Natural killer cell treated with Interleukin-12 subunit alpha and Interleukin-12 subunit beta and Interleukin-15 and Interleukin-18, amount 100 ng/mL, for 72 hours (primary cell): ENCODE data around the gene TCEAL5. TPM values are rescaled to one million over a fixed set of nuclear protein-coding genes. Genes with fewer than 3 reads are reported as not detected.
"Not testable (repeated sequence)": the region's sequence is repeated elsewhere in the genome, so short reads cannot be mapped to it uniquely, and the experiment has no call there.

ENCODE experiments used
- ATAC-seq, 2 donors: fragments of 150-1000 bp; cut with Tn5 transposase in 1 of 2; sonication (Bioruptor Pico), chemical (Tn5 transposase) in 1 of 2; 2 replicates each; pipeline ENCODE4 v1.10.0; 2021
- DNase-seq: peaks from one replicate; pipeline ENCODE4 v3.0.0; 2022; ENCODE audit warnings: low spot score
- H3K27ac Mint-ChIP-seq, 2 donors: 1 replicate in 1 of 2; 2 replicates in 1 of 2; pipeline ENCODE4 v1.8.0; 2022; ENCODE audit warnings: mixed read lengths in 2 of 2, mild to moderate bottlenecking in 1 of 2, moderate library complexity in 1 of 2
- H3K27me3 Mint-ChIP-seq, 2 donors: 1 replicate in 1 of 2; 2 replicates in 1 of 2; pipeline ENCODE4 v1.8.0; 2022; ENCODE audit warnings: mixed read lengths in 2 of 2
- H3K36me3 Mint-ChIP-seq: one replicate; pipeline ENCODE4 v1.8.0; 2022; ENCODE audit warnings: mixed read lengths
- H3K4me1 Mint-ChIP-seq, 2 donors: 1 replicate in 1 of 2; 2 replicates in 1 of 2; pipeline ENCODE4 v1.8.0; 2022; ENCODE audit warnings: low read depth in 2 of 2, mixed read lengths in 2 of 2, mild to moderate bottlenecking in 1 of 2
- H3K4me3 Mint-ChIP-seq: one replicate; pipeline ENCODE4 v1.8.0; 2022; ENCODE audit warnings: mixed read lengths
- H3K9me3 Mint-ChIP-seq: 2 replicates; pipeline ENCODE4 v1.8.0; 2022; ENCODE audit warnings: mixed read lengths
- total RNA-seq, 2 donors: library from RNA; stranded (reverse); gene quantifications; one replicate each; pipeline ENCODE4 v1.2.3, GENCODE V29; 2022

The TCEAL5 gene, protein sequence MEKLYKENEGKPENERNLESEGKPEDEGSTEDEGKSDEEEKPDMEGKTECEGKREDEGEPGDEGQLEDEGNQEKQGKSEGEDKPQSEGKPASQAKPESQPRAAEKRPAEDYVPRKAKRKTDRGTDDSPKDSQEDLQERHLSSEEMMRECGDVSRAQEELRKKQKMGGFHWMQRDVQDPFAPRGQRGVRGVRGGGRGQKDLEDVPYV
- not detected for total RNA-seq

DNA sequence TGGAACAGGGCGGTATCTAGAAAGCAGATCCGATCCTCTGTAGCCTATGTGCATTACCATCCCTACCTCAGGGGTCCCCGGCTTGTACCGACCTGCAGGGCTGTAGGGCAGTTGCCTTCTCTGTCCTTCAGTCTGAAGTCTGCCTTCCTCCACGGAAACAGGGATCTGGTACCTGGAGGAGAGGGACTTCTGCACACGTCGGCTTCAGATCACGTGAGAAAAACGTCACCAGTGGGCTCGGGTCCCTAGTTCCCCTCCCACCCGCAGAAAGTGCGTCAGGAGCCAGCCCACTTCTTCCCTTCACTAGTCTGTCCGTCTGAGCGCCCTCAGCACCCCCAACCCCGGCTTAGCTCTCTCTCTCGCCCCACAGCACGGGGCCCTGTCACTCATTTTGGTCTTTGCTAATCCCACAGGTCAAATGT lies at the start of gene TCEAL5:
TSS of gene TCEAL5 (minus strand) at position 170 of the 422 bp plus-strand sequence. CDS start 2,187 bp downstream, outside the sequence.
- Mint-ChIP-seq H3K4me1 (peaks cover 0 to 5% of the 10 kb centered on the region in 2 donors), H3K27ac (no peak within 1 kb of the TSS), H3K27me3 (peaks cover 48 to 57% of the 10 kb centered on the region in 2 donors), H3K9me3 (no peaks in the 10 kb centered on the region), H3K36me3 (no peaks in the 10 kb centered on the region), H3K4me3 (no peak within 1 kb of the TSS)
- DNase-seq = no peak
- ATAC-seq = no peak

DNA sequence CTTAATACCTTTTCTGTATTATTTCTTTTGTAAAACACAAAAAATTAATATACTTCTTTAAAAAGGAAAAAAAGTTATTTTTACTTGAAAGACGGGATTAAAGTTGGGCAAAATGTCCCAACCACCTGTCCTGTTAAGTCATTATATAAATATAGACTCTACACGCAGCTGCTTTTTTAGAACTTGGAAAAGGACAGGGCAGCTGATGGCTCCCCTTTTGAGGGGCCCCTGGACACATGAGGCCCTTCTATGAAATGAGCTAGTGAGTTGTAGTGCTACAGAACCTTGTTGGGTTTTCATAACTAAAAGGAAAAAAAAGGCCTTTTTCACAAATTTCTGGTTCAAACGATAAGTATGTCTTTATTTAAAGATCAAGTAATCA lies 34.8 kb upstream of the TCEAL5 start:
- peaks cover 0 to 15% of the 10 kb centered on the region in 2 donors for H3K27me3 Mint-ChIP-seq
- no peaks in the 10 kb centered on the region for H3K36me3 Mint-ChIP-seq
- no peak overlapping the region for H3K27ac Mint-ChIP-seq
- ATAC-seq (no peak), DNase-seq (no peak)
- H3K4me3 Mint-ChIP-seq = peak overlapping the region; percentile 74
- H3K9me3 Mint-ChIP-seq = no peaks in the 10 kb centered on the region
- H3K4me1 Mint-ChIP-seq = no peaks in the 10 kb centered on the region

DNA sequence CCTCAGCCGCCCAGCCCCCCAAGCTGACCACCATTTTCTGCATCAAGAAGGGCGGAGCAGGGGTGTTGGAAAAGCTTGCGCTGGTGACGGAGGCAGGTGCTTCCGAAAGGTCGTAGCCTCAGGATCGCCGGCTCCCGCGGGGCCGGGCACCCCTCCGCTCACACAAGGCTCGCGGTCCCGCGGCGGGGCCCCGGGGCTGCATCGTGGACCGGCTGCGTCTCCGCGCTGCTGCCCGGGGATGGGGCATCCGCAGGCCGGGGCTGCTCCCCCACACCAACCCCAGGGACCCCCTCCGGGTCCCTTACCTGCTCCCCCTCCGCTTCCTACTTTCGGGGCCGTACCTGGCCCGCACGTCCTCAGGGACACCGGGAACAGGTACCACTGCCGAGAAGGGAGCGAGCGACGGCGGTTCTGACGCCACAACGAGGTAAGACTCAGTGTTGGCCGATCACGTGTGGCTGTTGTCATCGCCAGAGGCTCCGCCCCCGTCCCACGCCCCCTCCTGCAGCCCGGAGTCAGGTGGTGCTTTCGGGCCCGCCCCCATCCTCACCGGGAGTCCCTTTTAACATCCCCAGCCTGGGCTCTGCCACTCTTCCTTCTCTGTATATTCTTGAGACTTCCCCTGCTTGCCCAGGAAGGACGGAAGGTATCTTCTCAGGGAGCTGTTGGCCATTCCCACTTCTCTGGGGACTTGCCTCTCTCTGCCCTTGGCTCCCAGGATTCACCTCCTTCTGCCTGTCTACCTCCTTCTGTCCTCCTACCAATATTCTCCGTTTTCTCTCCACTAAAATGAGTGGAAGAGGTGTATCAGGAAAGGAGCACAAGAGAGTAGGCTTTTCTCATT lies 34.2 kb upstream of the TCEAL5 start, which contains the start of gene BEX2:
TSS of gene BEX2 (minus strand) at position 436 of the 844 bp plus-strand sequence. CDS start 1,014 bp downstream, outside the sequence.
- H3K9me3 Mint-ChIP-seq = no peaks in the 10 kb centered on the region
- H3K27ac Mint-ChIP-seq = no peak within 1 kb of the TSS
- no peaks in the 10 kb centered on the region for H3K4me1 Mint-ChIP-seq
- peaks cover 0 to 15% of the 10 kb centered on the region in 2 donors for H3K27me3 Mint-ChIP-seq
- peak within 1 kb of the TSS; percentile 74 for H3K4me3 Mint-ChIP-seq
- DNase-seq = peak; percentile 82
- ATAC-seq = peak; percentile 96 to 97
- H3K36me3 Mint-ChIP-seq = no peaks in the 10 kb centered on the region

DNA sequence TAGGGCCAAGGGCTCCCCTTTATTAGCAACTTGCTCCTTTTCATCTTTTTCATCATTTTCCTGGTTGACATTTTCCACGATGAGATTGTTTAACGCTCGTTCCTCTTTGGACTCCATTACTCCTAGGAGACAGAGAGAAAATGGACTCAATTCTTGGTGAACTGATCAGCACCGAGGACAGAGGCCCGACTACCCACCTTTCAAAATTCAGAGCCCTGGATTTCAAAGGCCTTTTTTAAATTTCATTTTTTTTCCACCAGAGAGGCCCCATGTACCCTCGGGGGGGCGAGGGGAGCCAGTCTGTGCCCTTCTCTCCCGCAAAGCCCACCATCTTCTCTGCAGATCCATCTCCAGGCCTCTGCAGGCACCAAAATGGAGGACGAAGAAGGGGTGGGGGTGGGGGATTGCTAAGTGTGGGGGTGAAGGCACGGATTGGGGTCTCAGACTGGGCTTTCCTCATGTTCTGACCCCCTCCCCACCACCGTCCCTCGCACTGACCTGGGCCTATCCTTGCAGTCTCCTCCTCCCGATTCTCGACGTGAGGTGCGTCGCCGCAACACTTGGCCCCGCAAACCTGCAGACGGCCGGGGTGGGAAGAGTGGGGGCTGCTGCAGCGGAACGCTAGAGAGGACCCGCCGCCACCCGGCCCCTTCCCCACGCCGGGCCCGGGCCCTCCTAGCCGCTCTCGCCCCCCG lies 33.5 kb upstream of the TCEAL5 start:
- peak in 1 of 2 donors; percentile 16 for ATAC-seq

DNA sequence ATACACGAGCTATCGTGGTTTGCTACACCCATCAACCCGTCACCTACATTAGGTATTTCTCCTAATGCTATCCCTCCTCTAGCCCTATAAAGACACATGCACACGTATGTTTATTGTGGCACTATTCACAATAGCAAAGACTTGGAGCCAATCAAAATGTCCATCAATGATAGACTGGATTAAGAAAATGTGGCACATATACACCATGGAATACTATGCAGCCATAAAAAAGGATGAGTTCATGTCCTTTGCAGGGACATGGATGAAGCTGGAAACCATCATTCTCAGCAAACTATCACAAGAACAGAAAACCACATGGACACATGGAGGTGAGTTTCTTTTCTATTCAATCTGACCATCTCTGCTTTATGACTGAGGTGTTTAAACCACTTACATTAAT lies 29.1 kb upstream of the TCEAL5 start:
- H3K36me3 Mint-ChIP-seq, H3K9me3 Mint-ChIP-seq, H3K27ac Mint-ChIP-seq, ATAC-seq, H3K4me3 Mint-ChIP-seq, DNase-seq, H3K4me1 Mint-ChIP-seq: not testable (repeated sequence)
- peaks cover 0 to 19% of the 10 kb centered on the region in 2 donors for H3K27me3 Mint-ChIP-seq

More for the DNA sequence above, 33.5 kb upstream of the TCEAL5 start:
- H3K9me3 Mint-ChIP-seq = no peaks in the 10 kb centered on the region
- no peaks in the 10 kb centered on the region for H3K4me1 Mint-ChIP-seq
- no peak overlapping the region for H3K4me3 Mint-ChIP-seq
- no peaks in the 10 kb centered on the region for H3K36me3 Mint-ChIP-seq
- no peak overlapping the region for H3K27ac Mint-ChIP-seq
- DNase-seq = no peak
- H3K27me3 Mint-ChIP-seq = peaks cover 0 to 15% of the 10 kb centered on the region in 2 donors

DNA sequence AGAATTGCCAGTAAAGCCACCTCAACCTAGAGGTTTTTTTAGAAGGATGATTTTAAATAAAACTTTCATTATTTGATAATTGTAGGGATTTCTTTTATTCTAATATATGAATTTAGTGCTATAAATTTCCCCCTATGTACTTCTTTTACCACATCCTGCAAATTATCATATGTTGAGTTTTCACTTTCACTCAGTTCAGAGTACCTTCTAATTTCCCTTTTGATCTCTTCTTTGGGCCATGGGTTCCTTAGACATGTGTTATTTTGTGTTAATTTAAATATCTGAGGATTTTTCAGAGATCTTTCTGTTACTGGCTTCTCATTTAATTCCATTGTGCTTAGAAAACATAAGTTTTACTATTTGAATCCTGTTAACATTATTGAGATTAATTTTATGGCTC lies 28.2 kb upstream of the TCEAL5 start:
- no peak overlapping the region for H3K4me3 Mint-ChIP-seq
- no peak for ATAC-seq
- no peaks in the 10 kb centered on the region for H3K36me3 Mint-ChIP-seq
- peaks cover 0 to 17% of the 10 kb centered on the region in 2 donors for H3K27me3 Mint-ChIP-seq
- H3K27ac Mint-ChIP-seq = no peak overlapping the region
- H3K9me3 Mint-ChIP-seq = no peaks in the 10 kb centered on the region
- DNase-seq = no peak
- H3K4me1 Mint-ChIP-seq = no peaks in the 10 kb centered on the region

DNA sequence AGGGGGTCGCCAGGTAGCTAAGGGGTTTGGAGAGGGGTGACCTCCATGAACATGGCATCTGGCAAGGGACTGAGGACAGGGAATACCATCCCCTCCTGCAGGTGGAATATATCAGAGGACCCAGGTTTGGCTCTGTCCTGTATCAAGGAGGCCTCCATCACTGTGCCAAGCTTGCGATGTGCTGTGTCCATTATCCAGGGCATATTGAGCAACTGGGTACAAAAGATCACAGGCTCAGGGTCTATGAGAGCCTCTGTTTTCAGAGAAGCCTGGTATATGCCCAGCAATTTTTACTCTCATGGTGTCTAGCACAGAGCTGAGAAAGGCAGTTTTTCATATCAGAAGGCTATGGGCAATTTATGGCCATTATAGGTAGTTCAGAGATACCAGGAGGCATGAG lies 16.6 kb upstream of the TCEAL5 start:
- Mint-ChIP-seq H3K36me3 (no peaks in the 10 kb centered on the region), H3K27me3 (peaks cover 21 to 23% of the 10 kb centered on the region in 2 donors), H3K27ac (no peak overlapping the region), H3K4me1 (no peaks in the 10 kb centered on the region), H3K9me3 (no peaks in the 10 kb centered on the region), H3K4me3 (no peak overlapping the region)
- ATAC-seq (peak in 1 of 2 donors; percentile 15), DNase-seq (no peak)

DNA sequence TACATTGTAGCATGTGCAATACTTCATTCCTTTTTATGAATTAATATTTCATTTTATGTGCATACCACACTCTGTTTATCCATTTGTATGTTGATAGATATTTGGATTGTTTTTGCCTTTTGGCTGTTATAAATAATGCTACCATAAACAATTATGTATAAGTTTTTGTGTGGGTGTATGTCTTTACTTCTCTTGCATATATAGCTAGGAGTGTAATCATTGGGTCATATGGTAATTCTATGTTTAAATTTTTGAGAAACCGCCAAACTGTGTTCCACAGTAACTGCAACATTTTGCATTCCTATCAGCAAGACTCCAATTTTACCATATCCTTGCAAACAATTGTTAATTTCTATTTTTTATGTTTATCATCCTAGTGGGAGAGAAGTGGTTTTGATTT lies 3.1 kb upstream of the TCEAL5 start:
- no peak overlapping the region for H3K4me3 Mint-ChIP-seq
- H3K27me3 Mint-ChIP-seq = peaks cover 38 to 40% of the 10 kb centered on the region in 2 donors
- no peaks in the 10 kb centered on the region for H3K9me3 Mint-ChIP-seq
- H3K4me1 Mint-ChIP-seq = peaks cover 0 to 5% of the 10 kb centered on the region in 2 donors
- ATAC-seq (no peak), DNase-seq (no peak)
- H3K36me3 Mint-ChIP-seq = no peaks in the 10 kb centered on the region
- H3K27ac Mint-ChIP-seq = no peak overlapping the region

DNA sequence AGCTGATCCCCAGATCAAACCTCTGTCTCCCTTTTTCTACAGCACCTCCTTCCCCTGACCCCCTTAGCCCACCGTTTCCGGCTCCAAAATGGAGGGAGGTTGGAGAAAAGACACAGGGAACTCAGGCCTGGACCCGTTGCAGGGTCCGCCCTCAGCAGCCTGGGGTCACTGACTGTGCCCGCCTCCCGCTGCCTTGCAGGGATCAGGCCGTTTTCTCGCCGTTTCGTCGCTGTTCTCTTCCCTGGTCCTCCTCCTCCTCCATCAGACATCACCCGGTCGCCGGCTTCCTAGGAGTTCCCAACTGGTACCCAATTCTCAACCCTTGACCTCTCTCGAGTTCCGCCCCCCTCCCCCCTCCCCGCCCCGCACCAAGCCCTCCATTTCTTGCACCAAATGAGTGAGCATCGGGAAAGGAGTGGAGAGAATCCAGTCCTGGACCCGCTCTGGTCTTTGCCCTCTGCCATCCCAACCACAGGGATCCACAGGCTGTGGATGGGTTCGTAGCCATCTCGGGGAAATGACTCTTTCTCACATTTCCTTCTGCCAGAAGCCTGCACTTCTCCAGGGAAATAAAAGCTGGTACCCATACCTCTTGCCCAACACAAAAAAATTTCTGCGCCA lies 493 bp downstream of the TCEAL5 start:
- no peak for ATAC-seq
- no peaks in the 10 kb centered on the region for H3K9me3 Mint-ChIP-seq
- H3K36me3 Mint-ChIP-seq = no peaks in the 10 kb centered on the region
- no peak for DNase-seq
- H3K4me1 Mint-ChIP-seq = peaks cover 0 to 5% of the 10 kb centered on the region in 2 donors
- no peak overlapping the region for H3K4me3 Mint-ChIP-seq
- peaks cover 53 to 58% of the 10 kb centered on the region in 2 donors for H3K27me3 Mint-ChIP-seq
- no peak overlapping the region for H3K27ac Mint-ChIP-seq

DNA sequence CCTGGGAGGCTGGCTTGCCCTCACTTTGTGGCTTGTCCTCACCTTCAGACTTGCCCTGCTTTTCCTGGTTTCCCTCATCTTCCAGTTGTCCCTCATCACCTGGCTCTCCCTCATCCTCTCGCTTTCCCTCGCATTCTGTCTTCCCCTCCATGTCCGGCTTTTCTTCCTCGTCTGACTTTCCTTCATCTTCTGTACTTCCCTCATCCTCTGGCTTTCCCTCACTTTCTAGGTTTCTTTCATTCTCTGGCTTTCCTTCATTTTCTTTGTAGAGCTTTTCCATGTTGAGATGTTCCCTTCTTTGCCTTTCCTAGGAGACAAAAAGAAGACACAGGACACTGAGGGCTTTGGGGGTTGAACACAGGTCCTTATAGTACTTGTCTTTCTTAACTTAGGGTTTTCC lies 2.3 kb downstream of the TCEAL5 start:
- no peak overlapping the region for H3K4me3 Mint-ChIP-seq
- H3K27ac Mint-ChIP-seq = no peak overlapping the region
- no peaks in the 10 kb centered on the region for H3K9me3 Mint-ChIP-seq
- peaks cover 0 to 5% of the 10 kb centered on the region in 2 donors for H3K4me1 Mint-ChIP-seq
- no peaks in the 10 kb centered on the region for H3K36me3 Mint-ChIP-seq
- ATAC-seq (no peak), DNase-seq (no peak)
- H3K27me3 Mint-ChIP-seq = peaks cover 45 to 51% of the 10 kb centered on the region in 2 donors

DNA sequence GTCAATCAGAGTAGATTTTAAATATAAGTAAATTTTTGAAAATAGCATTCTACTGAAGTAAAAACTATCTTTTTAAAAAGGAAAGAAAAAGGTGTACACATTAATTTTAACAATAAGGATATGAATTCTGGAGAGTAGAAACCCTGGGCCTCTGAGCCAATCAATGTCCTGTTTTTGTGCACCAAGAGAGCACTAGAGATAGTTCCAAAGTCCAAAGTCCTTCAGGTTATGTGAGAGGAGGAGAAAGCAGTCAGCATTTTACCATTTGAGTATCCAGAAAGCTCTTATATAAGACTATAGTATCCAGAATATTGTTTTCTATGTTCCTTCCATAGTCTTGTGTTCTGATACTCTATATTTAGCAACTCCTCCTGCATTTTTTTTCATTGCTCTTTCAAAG lies 18.3 kb downstream of the TCEAL5 start:
- no peak for ATAC-seq
- peaks cover 4% of the 10 kb centered on the region for H3K36me3 Mint-ChIP-seq
- no peak overlapping the region for H3K27ac Mint-ChIP-seq
- H3K4me1 Mint-ChIP-seq = peaks cover 16 to 18% of the 10 kb centered on the region in 2 donors
- peaks cover 16 to 22% of the 10 kb centered on the region in 2 donors for H3K27me3 Mint-ChIP-seq
- H3K4me3 Mint-ChIP-seq = no peak overlapping the region
- no peaks in the 10 kb centered on the region for H3K9me3 Mint-ChIP-seq
- no peak for DNase-seq

DNA sequence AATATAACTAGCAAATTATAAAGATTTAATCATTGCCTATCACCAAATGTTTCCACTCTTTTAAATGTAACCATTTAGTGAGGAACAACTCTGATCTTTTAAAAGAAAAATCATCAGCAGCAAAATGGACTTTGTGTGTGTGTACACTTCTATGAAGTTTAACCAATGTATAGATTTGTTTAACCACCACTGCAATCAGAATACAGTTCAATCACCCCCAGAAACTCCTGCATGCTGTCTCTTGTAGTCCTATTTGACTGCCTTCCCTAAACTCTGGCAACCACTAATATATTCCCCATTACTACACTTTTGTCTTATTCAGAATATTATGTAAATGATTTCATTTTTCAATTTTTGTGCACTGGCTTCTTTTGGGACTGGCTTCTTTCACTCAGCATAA lies 19.9 kb downstream of the TCEAL5 start:
- H3K9me3 Mint-ChIP-seq = no peaks in the 10 kb centered on the region
- no peak for DNase-seq
- ATAC-seq = no peak
- no peaks in the 10 kb centered on the region for H3K36me3 Mint-ChIP-seq
- peaks cover 16 to 18% of the 10 kb centered on the region in 2 donors for H3K4me1 Mint-ChIP-seq
- H3K27ac Mint-ChIP-seq = no peak overlapping the region
- H3K4me3 Mint-ChIP-seq = no peak overlapping the region
- peaks cover 10 to 13% of the 10 kb centered on the region in 2 donors for H3K27me3 Mint-ChIP-seq

DNA sequence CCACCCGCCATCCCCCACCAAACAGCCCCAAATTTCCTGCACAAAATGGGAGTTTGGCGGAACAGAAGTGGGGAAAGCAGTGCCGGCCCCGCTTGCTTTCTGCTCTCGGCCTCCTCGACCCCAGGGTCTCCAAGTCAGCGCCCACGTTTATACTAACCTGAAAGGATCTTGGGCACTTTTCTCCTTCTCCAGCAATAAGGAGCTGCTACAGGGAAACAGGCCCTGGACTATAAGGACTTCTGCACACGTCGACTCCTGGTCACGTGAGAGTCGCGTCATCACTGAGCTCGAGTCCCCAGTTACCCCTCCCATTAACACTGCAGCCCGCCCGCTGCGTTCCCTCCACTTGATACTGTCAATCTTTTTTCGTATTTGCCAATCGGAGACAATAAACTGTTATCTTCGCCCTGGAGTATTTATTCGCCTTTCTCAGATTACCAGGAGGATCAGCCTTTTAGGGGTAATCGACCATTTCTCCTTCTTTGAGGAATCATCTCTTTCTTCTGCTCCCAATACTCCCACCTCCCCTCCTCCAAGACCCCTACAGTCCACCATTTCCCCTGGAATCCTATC lies 21.5 kb downstream of the TCEAL5 start, which contains the start of gene TCEAL8:
TSS of gene TCEAL8 (minus strand) at position 235 of the 573 bp plus-strand sequence. CDS start 1,176 bp downstream, outside the sequence.
- peak within 1 kb of the TSS; percentile 94 to 95 for H3K27ac Mint-ChIP-seq
- H3K9me3 Mint-ChIP-seq = no peaks in the 10 kb centered on the region
- ATAC-seq = peak; percentile 86 to 89

More for the DNA sequence above, 21.5 kb downstream of the TCEAL5 start, which contains the start of gene TCEAL8:
- no peak for DNase-seq
- Mint-ChIP-seq H3K4me3 (peak within 1 kb of the TSS; percentile 98), H3K36me3 (no peaks in the 10 kb centered on the region), H3K4me1 (peaks cover 16 to 18% of the 10 kb centered on the region in 2 donors), H3K27me3 (peaks cover 0 to 9% of the 10 kb centered on the region in 2 donors)
